IPS-15b (cell line): ENCODE data around the gene CKAP2L.
"Not testable (repeated sequence)": the region's sequence is repeated elsewhere in the genome, so short reads cannot be mapped to it uniquely, and the experiment has no call there.

Source experiments
- H3K27me3 ChIP-seq: one replicate; pipeline ENCODE4 v1.6.1; 2013; ENCODE audit warnings: low read length; ENCODE audit not compliant: control insufficient read depth, insufficient read depth
- H3K36me3 ChIP-seq: one replicate; pipeline ENCODE4 v1.6.1; 2013; ENCODE audit warnings: low read length; ENCODE audit not compliant: control insufficient read depth, insufficient read depth
- H3K4me1 ChIP-seq: one replicate; pipeline ENCODE4 v1.6.1; 2013; ENCODE audit warnings: mild to moderate bottlenecking, low read length; ENCODE audit not compliant: control insufficient read depth, insufficient read depth
- H3K4me3 ChIP-seq: one replicate; pipeline ENCODE4 v1.5.1; 2013; ENCODE audit warnings: low read depth, low read length
- H3K9ac ChIP-seq: one replicate; pipeline ENCODE4 v1.6.1; 2013; ENCODE audit warnings: low read depth, mild to moderate bottlenecking, low read length
- H3K9me3 ChIP-seq: one replicate; pipeline ENCODE4 v1.6.1; 2013; ENCODE audit warnings: mild to moderate bottlenecking, low read length; ENCODE audit not compliant: control insufficient read depth, insufficient read depth

Gene CKAP2L

DNA sequence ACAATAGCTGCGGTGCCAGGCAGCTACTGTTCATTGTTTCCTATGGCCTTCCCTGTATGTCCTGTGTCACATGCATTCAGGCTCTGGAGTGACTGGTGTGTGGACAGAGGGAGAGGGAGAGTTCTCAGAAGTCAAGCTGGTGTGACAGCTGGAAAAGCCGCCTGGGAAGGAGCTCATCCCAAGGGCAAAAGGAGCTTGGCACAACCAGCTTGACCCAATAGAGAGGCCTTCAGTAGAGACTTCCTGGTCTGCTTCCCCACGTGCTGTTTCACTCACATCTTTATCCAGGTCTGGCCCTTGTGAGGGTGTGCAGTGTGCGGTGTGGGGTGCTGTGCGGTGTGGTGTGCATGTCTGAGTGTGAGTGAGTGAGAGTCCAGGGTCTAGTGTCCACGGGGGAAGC lies 54.7 kb downstream of the CKAP2L start:
- Histone ChIP-seq H3K4me3 (no peak overlapping the region), H3K9me3 (no peaks in the 10 kb centered on the region), H3K27me3 (no peaks in the 10 kb centered on the region), H3K9ac (no peak overlapping the region), H3K36me3 (no peaks in the 10 kb centered on the region), H3K4me1 (no peaks in the 10 kb centered on the region)

DNA sequence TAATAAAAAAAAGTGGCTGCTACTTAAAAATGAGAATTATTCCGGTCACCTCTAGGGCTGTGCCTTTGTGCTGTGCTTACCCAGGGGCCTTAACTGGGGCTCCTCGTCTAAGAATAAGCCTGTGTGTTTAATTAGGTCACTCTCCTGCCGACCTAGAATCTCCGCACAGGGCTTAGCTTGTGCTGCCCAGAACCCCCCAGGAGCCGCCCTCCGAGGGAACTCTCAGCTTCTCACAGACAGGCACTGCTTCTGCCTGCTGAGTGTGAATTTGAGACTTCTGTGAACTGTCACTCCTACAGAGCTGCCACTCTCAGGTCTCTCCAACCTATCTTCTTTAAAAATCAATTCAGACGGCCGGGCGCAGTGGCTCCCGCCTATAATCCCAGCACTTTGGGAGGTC lies 55.4 kb downstream of the CKAP2L start:
- Histone ChIP-seq H3K4me3 (no peak overlapping the region), H3K9me3 (no peaks in the 10 kb centered on the region), H3K9ac (no peak overlapping the region), H3K36me3 (no peaks in the 10 kb centered on the region), H3K4me1 (no peaks in the 10 kb centered on the region), H3K27me3 (no peaks in the 10 kb centered on the region)

DNA sequence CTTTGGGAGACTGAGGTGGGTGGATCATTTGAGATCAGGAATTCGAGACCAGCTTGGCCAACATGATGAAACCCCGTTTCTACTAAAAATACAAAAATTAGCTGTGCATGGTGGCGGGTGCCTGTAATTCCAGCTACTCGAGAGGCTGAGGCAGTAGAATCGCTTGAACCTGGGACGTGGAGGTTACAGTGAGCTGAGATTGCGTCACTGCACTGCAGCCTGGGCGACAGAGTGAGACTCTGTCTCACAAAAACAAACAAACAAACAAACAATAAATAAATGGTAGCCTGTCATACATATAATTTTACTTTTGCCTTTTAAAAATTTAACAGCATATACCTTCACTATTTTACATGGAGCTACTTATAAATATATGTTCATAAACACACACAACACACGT lies 57.5 kb downstream of the CKAP2L start:
- H3K4me1 ChIP-seq = not testable (repeated sequence)

DNA sequence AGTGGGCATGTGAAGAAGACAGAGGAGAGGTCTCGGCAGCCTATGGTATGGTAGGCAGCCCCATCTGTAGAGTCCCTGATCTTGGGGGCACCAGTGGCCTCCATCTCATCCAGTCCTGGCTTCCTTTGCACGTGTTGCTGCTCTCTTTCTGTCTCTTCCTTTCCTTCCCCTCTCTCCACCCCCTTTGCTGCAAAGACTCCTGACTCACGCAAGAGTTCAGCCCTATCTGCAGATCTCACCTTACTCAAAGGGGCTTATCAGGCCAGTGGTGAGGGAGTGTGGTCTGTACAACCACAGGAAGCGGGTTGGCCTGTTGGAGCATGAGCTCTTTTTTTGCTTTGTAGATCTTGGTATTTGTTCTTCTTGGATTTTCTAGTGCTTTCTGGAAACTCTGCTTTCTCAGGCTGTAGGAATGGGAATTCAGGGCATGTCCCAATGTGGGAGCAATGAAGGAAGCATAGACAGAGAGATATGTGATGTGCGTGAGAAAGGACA lies 58.2 kb downstream of the CKAP2L start:
- Histone ChIP-seq H3K4me1 (no peaks in the 10 kb centered on the region), H3K9ac (no peak overlapping the region), H3K27me3 (no peaks in the 10 kb centered on the region), H3K9me3 (no peaks in the 10 kb centered on the region), H3K4me3 (no peak overlapping the region), H3K36me3 (no peaks in the 10 kb centered on the region)

More for the DNA sequence above, 57.5 kb downstream of the CKAP2L start:
- H3K4me3 ChIP-seq, H3K9ac ChIP-seq, H3K36me3 ChIP-seq, H3K27me3 ChIP-seq, H3K9me3 ChIP-seq: not testable (repeated sequence)

DNA sequence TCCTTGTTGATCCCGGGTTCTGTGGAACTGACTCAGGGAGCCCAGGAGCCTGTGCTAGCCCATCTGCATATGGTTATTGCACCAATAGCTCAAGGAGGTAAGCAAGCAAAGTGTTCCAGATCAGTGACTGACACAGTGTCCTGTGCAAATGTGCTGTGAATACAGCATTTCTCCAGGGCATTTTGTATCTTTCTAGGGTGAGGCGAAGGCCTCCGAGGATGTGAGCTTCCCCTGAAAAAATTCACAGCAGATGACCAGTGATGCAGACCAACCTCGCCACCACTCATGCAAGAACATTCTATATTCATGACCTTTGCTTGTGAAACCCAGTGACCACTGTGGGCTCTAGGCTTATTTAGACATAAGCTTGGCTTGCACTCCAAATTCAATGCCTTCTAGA lies 58.8 kb downstream of the CKAP2L start:
- H3K36me3 ChIP-seq = no peaks in the 10 kb centered on the region
- H3K9me3 ChIP-seq = no peaks in the 10 kb centered on the region
- no peaks in the 10 kb centered on the region for H3K27me3 ChIP-seq
- H3K4me1 ChIP-seq = no peaks in the 10 kb centered on the region
- no peak overlapping the region for H3K9ac ChIP-seq
- H3K4me3 ChIP-seq = no peak overlapping the region

DNA sequence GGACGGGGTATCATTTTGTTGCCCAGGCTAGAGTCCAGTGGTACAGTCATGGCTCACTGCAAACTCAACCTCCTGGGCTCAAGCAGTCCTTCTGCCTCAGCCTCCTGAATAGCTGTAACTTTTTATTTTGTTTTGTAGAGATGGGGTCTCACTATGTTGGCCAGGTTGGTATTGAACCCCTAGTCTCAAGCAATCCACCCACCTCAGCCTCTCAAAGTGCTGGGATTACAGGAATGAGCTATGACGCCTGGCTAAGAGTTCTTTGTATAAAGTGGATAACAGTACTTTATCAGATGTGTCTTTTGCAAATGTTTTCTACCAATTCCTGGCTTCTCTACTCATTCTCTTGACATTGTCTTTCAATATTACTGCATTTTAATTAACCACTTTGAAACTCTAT lies 60.7 kb downstream of the CKAP2L start:
- Histone ChIP-seq H3K4me3 (no peak overlapping the region), H3K4me1 (no peaks in the 10 kb centered on the region), H3K9ac (no peak overlapping the region), H3K27me3 (no peaks in the 10 kb centered on the region), H3K36me3 (no peaks in the 10 kb centered on the region), H3K9me3 (no peaks in the 10 kb centered on the region)

DNA sequence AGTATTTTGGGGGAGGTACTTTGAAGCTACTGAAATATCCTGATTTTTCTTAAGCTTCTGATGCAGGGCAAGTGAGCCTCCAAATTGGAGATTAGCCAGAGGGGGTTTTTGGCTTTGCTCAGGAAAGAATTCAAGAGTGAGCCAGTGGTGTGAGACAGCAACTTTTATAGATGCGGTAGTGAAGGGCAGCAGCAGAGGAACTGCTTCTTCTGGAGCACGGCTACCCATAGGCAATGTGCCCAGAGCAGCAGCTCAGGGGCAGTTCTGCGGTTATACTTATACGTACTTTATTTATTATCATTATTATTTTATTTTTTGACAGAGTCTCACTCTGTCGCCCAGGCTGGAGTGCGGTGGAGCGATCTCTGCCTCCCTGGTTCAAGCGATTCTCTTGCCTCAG lies 63.4 kb downstream of the CKAP2L start:
- Histone ChIP-seq H3K4me1 (no peaks in the 10 kb centered on the region), H3K4me3 (no peak overlapping the region), H3K36me3 (no peaks in the 10 kb centered on the region), H3K27me3 (no peaks in the 10 kb centered on the region), H3K9ac (no peak overlapping the region), H3K9me3 (no peaks in the 10 kb centered on the region)

DNA sequence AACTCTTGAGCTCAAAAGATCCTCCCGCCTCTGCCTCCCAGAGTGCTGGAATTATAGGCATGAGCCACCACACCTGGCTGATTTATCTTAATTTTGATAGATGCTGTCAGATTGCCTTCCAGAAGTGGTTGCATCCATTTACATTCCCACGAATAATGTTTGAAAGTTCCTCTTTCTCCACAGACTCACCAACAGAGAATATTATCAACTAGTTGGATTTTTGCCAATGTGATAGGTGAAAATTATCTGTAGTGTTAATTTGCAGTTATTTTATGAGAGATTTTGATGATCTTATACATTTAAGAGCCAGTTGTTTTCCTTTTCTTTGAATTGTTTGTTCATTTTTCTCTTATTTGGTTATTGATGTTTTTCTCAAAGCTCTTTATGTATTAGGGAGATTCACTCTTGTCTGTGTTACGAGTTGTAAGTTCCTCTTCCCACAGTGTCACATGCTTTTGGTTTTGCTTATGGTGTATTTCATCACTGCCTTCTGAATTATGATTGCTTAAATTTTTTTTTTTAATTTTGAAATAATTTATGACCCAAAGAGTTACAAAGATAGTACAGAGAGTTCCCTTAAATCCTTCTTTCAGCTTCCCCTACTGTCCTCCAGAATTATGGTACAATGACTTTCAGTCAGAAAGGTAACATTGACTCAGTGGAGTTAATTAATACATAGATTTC lies 64.3 kb downstream of the CKAP2L start:
- Histone ChIP-seq H3K27me3 (no peaks in the 10 kb centered on the region), H3K9me3 (no peaks in the 10 kb centered on the region), H3K9ac (no peak overlapping the region), H3K36me3 (no peaks in the 10 kb centered on the region), H3K4me1 (no peaks in the 10 kb centered on the region), H3K4me3 (no peak overlapping the region)

DNA sequence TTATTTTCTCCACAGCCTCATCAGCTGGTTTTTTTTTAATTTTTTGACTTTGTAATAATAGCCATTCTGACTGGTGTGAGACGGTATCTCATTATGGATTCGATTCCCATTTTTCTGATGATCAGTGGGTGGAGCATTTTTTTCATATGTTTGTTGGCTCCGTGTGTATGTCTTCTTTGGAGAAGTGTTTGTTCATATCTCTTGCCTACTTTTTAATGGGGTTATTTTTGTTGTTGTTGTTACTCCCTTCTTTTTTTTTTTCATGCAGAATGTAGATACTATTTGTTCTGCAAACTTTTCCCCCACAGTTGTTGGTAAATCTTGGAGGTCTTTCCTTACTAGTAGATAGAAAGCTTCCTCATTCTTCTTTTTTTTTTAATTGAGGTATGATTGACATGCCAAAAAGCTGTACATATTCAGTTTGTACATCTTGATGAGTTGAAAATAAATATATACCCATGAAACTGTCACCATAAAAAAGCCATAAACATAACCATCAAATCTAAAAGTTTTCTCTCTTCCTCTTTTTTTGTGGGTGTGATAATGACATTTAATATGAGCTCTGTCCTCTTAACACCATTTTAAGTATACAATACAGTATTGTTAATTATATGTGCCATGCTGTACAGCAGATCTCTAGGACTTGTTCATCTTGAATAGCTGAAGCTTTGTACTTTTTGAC lies 65.4 kb downstream of the CKAP2L start:
- no peaks in the 10 kb centered on the region for H3K36me3 ChIP-seq
- no peaks in the 10 kb centered on the region for H3K27me3 ChIP-seq
- H3K4me1 ChIP-seq = no peaks in the 10 kb centered on the region
- H3K4me3 ChIP-seq = no peak overlapping the region
- H3K9ac ChIP-seq = no peak overlapping the region
- H3K9me3 ChIP-seq = no peaks in the 10 kb centered on the region

DNA sequence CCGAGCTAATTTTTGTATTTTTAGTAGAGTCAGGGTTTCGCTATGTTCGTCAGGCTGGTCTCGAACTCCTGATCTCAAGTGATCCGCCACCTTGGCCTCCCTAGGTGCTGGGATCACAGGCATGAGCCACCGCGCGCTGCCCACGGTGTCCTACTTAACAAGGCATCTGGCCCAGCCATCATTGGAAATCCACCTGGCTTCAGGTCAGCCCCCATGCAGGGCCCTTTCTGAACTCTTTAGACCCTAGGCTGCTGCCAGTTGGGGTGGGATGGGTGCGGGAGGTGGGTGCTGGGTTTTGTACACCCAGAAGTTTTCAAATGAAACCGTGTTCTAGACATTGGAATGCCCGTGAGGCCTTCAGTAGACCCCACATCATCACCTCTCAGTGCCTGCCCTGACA lies 70.2 kb downstream of the CKAP2L start:
- Histone ChIP-seq H3K36me3 (no peaks in the 10 kb centered on the region), H3K4me1 (no peaks in the 10 kb centered on the region)

DNA sequence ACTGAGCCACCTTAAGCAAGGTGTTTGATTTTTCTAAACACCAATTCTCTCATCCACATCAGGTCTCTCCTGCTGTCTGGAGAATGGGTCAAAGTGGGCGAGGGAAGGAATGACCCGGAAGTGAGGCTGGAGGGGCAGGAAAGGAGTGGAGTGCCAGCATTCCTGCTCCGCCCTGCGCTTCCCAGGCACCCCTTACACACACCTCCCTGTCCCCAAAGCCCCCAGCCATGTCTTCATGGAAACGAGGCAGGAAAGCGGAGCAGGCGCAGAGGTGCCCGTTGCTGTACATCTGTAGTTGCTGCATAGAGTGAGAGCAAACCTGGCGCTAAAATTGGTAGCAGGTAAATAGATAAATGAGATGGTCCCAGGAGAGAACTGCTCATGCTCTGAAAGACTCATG lies 70.8 kb downstream of the CKAP2L start:
- H3K9me3 ChIP-seq = no peaks in the 10 kb centered on the region
- no peaks in the 10 kb centered on the region for H3K36me3 ChIP-seq
- no peaks in the 10 kb centered on the region for H3K4me1 ChIP-seq
- no peak overlapping the region for H3K9ac ChIP-seq
- H3K4me3 ChIP-seq = no peak overlapping the region
- no peaks in the 10 kb centered on the region for H3K27me3 ChIP-seq

More for the DNA sequence above, 70.2 kb downstream of the CKAP2L start:
- Histone ChIP-seq H3K27me3 (no peaks in the 10 kb centered on the region), H3K4me3 (no peak overlapping the region), H3K9me3 (no peaks in the 10 kb centered on the region), H3K9ac (no peak overlapping the region)

DNA sequence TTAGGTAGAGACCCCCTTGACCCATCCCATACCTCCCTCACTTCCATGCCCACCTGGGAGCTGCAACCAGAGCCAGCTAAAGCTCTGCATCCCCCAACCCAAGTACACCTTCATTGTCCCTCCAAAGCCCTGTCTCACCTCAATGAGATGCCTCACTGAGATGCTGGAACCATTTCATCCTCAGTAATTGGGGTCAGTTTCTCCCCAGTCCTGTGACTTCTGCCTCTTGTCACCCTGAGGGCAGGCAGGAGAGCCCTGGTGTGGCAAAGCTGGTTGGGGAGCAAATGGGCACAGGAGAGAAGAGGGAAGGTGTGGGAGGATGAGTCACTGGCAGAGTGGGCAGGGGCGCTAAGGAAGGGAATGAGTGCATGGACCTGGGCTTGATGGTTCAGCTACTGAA lies 71.5 kb downstream of the CKAP2L start:
- Histone ChIP-seq H3K4me3 (no peak overlapping the region), H3K9ac (no peak overlapping the region), H3K9me3 (no peaks in the 10 kb centered on the region), H3K36me3 (no peaks in the 10 kb centered on the region), H3K4me1 (no peaks in the 10 kb centered on the region), H3K27me3 (no peaks in the 10 kb centered on the region)
